H1 (cell line): ENCODE measurements around the gene ODR4. TPM values are rescaled to one million over a fixed set of nuclear protein-coding genes. Genes with fewer than 3 reads are reported as not detected.

Experiments used
- CTCF ChIA-PET: fragments of 300-600 bp; sonication (Branson Sonifier 250); formaldehyde crosslinking; loops from one replicate; lab custom pipeline; 2021; ENCODE audit not compliant: partially characterized antibody; lab: Charles Lee
- POLR2A ChIA-PET: fragments of 300-600 bp; sonication (Branson Sonifier 250); formaldehyde crosslinking; loops from one replicate; lab custom pipeline; 2021; ENCODE audit warnings: inconsistent platforms; ENCODE audit not compliant: partially characterized antibody; lab: Charles Lee
- DNase-seq, 2 experiments: peaks; one replicate each; pipeline versions ENCODE4 v3.0.0 to v3.0.0-alpha.2; 2010 to 2022; ENCODE audit warnings: low spot score in 2 of 2, low read depth in 1 of 2, mixed read lengths in 1 of 2
- FAIRE-seq: peaks from 2 replicates; lab custom pipeline; 2011; peaks lifted over from hg19 to GRCh38; lab: Jason Lieb, UNC
- H2AFZ ChIP-seq: 2 replicates; pipeline ENCODE4 v1.8.1; 2012; ENCODE audit warnings: low read length, inconsistent platforms
- H2AK5ac ChIP-seq: 2 replicates; pipeline ENCODE4 v1.6.1; 2013; ENCODE audit warnings: low read depth, low read length
- H2BK120ac ChIP-seq: replicated peaks from 2 replicates; pipeline ENCODE3; 2013; ENCODE audit warnings: low read depth, low read length, inconsistent platforms
- H2BK12ac ChIP-seq: 2 replicates; pipeline ENCODE4 v1.6.1; 2013; ENCODE audit warnings: low read depth, low read length
- H2BK15ac ChIP-seq: 2 replicates; pipeline ENCODE4 v1.6.1; 2013; ENCODE audit warnings: low read length
- H2BK20ac ChIP-seq: 2 replicates; pipeline ENCODE4 v1.6.1; 2013; ENCODE audit warnings: low read length
- H2BK5ac ChIP-seq: 2 replicates; pipeline ENCODE4 v1.6.1; 2013; ENCODE audit warnings: low read depth, low read length
- H3K14ac ChIP-seq: 2 replicates; pipeline ENCODE4 v1.6.1; 2013; ENCODE audit warnings: inconsistent platforms; ENCODE audit not compliant: insufficient read length
- H3K18ac ChIP-seq: 2 replicates; pipeline ENCODE4 v1.6.1; 2013; ENCODE audit warnings: low read length; ENCODE audit errors: extremely low read depth
- H3K23ac ChIP-seq: 2 replicates; pipeline ENCODE4 v1.6.1; 2013; ENCODE audit warnings: inconsistent platforms; ENCODE audit not compliant: insufficient read length
- H3K23me2 ChIP-seq: 2 replicates; pipeline ENCODE4 v1.6.1; 2013; ENCODE audit warnings: low read depth, low read length
- H3K27ac ChIP-seq: 2 replicates; pipeline ENCODE4 v1.6.1; 2011; ENCODE audit warnings: low read depth, low read length, inconsistent platforms
- H3K27me3 ChIP-seq, 4 experiments: replicated peaks in 1 of 4; 1 replicate in 1 of 4; 2 replicates in 3 of 4; pipeline versions ENCODE4 v1.6.1 to v1.8.1; 2011 to 2013; ENCODE audit warnings: low read length in 3 of 4, mild to moderate bottlenecking in 3 of 4, inconsistent platforms in 2 of 4, mixed read lengths in 2 of 4, moderate library complexity in 1 of 4; ENCODE audit not compliant: control insufficient read depth in 3 of 4, insufficient read depth in 3 of 4; ENCODE audit errors: extremely low read depth in 1 of 4
- H3K36me3 ChIP-seq, 4 experiments: 2 replicates each; pipeline versions ENCODE4 v1.6.1 to v1.8.1; 2011 to 2013; ENCODE audit warnings: mild to moderate bottlenecking in 4 of 4, low read length in 3 of 4, moderate library complexity in 2 of 4, control low read depth in 1 of 4, inconsistent platforms in 1 of 4; ENCODE audit not compliant: insufficient read depth in 4 of 4, control insufficient read depth in 2 of 4
- H3K4ac ChIP-seq: replicated peaks from 2 replicates; pipeline ENCODE3; 2013; ENCODE audit warnings: low read length, low read depth, mixed read lengths, inconsistent platforms; ENCODE audit not compliant: insufficient read length
- H3K4me1 ChIP-seq, 4 experiments: replicated peaks in 1 of 4; 1 replicate in 1 of 4; 2 replicates in 3 of 4; pipeline versions ENCODE4 v1.6.1 to v1.8.1; 2011 to 2013; ENCODE audit warnings: low read length in 3 of 4, inconsistent platforms in 2 of 4, mixed read lengths in 1 of 4; ENCODE audit not compliant: insufficient read depth in 4 of 4, control insufficient read depth in 3 of 4
- H3K4me2 ChIP-seq, 2 experiments: 2 replicates each; pipeline versions ENCODE4 v1.6.1 to v1.8.1; 2011 to 2013; ENCODE audit warnings: low read depth in 2 of 2, low read length in 2 of 2, control low read depth in 1 of 2, inconsistent platforms in 1 of 2, mild to moderate bottlenecking in 1 of 2; ENCODE audit not compliant: insufficient read depth in 1 of 2
- H3K4me3 ChIP-seq, 4 experiments: fragments of 200-600, 300-600 bp in 1 of 4; sonication (generic), shearing (Covaris generic), sonication (Bioruptor Twin) in 1 of 4; 2 replicates each; pipeline versions ENCODE4 v1.5.1 to v1.8.1; 2011 to 2016; ENCODE audit warnings: low read length in 4 of 4, low read depth in 3 of 4, control low read depth in 2 of 4, inconsistent platforms in 2 of 4, mild to moderate bottlenecking in 2 of 4, mixed read lengths in 1 of 4, moderate library complexity in 1 of 4; ENCODE audit not compliant: insufficient read depth in 2 of 4; ENCODE audit errors: extremely low read depth in 1 of 4
- H3K56ac ChIP-seq: replicated peaks from 2 replicates; pipeline ENCODE3; 2013; ENCODE audit warnings: low read depth, mild to moderate bottlenecking, mixed read lengths, low read length, inconsistent platforms; ENCODE audit not compliant: insufficient read length
- H3K79me1 ChIP-seq: 2 replicates; pipeline ENCODE4 v1.6.1; 2013; ENCODE audit warnings: low read depth, low read length, control low read depth
- H3K79me2 ChIP-seq, 2 experiments: 2 replicates each; pipeline versions ENCODE4 v1.6.1 to v1.8.1; 2012 to 2013; ENCODE audit warnings: low read length in 2 of 2, mild to moderate bottlenecking in 2 of 2, inconsistent platforms in 1 of 2; ENCODE audit not compliant: insufficient read depth in 2 of 2, control insufficient read depth in 1 of 2
- H3K9ac ChIP-seq, 4 experiments: replicated peaks in 1 of 4; 1 replicate in 1 of 4; 2 replicates in 3 of 4; pipeline versions ENCODE4 v1.6.1 to v1.8.1; 2011 to 2013; ENCODE audit warnings: low read depth in 3 of 4, low read length in 3 of 4, control low read depth in 2 of 4, mild to moderate bottlenecking in 2 of 4, moderate library complexity in 2 of 4, inconsistent platforms in 1 of 4; ENCODE audit errors: extremely low read depth in 1 of 4
- H3K9me3 ChIP-seq, 2 experiments: 2 replicates each; pipeline versions ENCODE4 v1.6.1 to v1.8.1; 2012 to 2013; ENCODE audit warnings: mild to moderate bottlenecking in 2 of 2, moderate library complexity in 2 of 2, control low read depth in 1 of 2, inconsistent platforms in 1 of 2, low read depth in 1 of 2, low read length in 1 of 2, mixed read lengths in 1 of 2; ENCODE audit not compliant: insufficient read depth in 2 of 2
- H4K20me1 ChIP-seq, 2 experiments: replicated peaks in 1 of 2; 2 replicates each; pipeline versions ENCODE3 to v1.8.1; 2011 to 2013; ENCODE audit warnings: inconsistent platforms in 2 of 2, low read length in 2 of 2, mild to moderate bottlenecking in 1 of 2; ENCODE audit not compliant: insufficient read depth in 2 of 2, control insufficient read depth in 1 of 2
- H4K5ac ChIP-seq: 2 replicates; pipeline ENCODE4 v1.6.1; 2013; ENCODE audit warnings: low read length, low read depth, mixed read lengths, inconsistent platforms; ENCODE audit not compliant: insufficient read length
- H4K8ac ChIP-seq: 2 replicates; pipeline ENCODE4 v1.8.0; 2013; ENCODE audit warnings: mild to moderate bottlenecking, moderate library complexity, low read length, inconsistent platforms; ENCODE audit not compliant: insufficient read depth; ENCODE audit errors: extremely low read depth
- H4K91ac ChIP-seq: replicated peaks from 2 replicates; pipeline ENCODE3; 2013; ENCODE audit warnings: low read length, mixed read lengths, inconsistent platforms; ENCODE audit not compliant: insufficient read length
- MAFK ChIP-seq: IDR thresholded peaks from 2 replicates; pipeline ENCODE4 v1.6.1; 2012; ENCODE audit warnings: low read depth, mild to moderate bottlenecking, improper control_type of control experiment, low read length
- WGBS, 2 experiments: shearing (Covaris generic) in 1 of 2; methylation state at CpG; one replicate each; pipeline versions ENCODE4 v1.1.6 to v1.1.7; 2013 to 2015; ENCODE audit warnings: low lambda C conversion rate in 2 of 2, mixed read lengths in 2 of 2, inconsistent platforms in 1 of 2, low coverage in 1 of 2, missing lambda C conversion rate in 1 of 2; ENCODE audit not compliant: insufficient replicate concordance in 2 of 2, insufficient coverage in 1 of 2, insufficient read length in 1 of 2; ENCODE audit errors: extremely low coverage in 1 of 2, missing lambda C conversion rate in 1 of 2; 5-methylcytosine and 5-hydroxymethylcytosine counted together
- polyA plus RNA-seq, 7 experiments: library from polyadenylated mRNA; depleted of rRNA in 3 of 7; stranded (reverse) in 5 of 7; unstranded in 2 of 7; fragments of >200 nt in 5 of 7; fragments of 200-250 nt in 2 of 7; gene quantifications; 1 replicate in 5 of 7; 2 replicates in 1 of 7; 4 replicates in 1 of 7; pipeline versions ENCODE4 v1.2.1 to v1.2.3, GENCODE V29; 2011 to 2013; ENCODE audit warnings: missing spikeins in 2 of 7, mixed read lengths in 2 of 7
- total RNA-seq: library from RNA; stranded (reverse); fragmentation: NEBNext Ultra II Directional; extraction: Animal tissue kit (Norgen Biotek cat#: 25700); gene quantifications from 2 replicates; pipeline ENCODE4 v1.2.1, GENCODE V29; 2021

Gene ODR4
- total and polyA plus RNA-seq, 2 of the 8 experiments (the other 6 are each of a cell fraction or from before 2014, with no cell fraction given): 4.1 to 14.1 TPM

DNA sequence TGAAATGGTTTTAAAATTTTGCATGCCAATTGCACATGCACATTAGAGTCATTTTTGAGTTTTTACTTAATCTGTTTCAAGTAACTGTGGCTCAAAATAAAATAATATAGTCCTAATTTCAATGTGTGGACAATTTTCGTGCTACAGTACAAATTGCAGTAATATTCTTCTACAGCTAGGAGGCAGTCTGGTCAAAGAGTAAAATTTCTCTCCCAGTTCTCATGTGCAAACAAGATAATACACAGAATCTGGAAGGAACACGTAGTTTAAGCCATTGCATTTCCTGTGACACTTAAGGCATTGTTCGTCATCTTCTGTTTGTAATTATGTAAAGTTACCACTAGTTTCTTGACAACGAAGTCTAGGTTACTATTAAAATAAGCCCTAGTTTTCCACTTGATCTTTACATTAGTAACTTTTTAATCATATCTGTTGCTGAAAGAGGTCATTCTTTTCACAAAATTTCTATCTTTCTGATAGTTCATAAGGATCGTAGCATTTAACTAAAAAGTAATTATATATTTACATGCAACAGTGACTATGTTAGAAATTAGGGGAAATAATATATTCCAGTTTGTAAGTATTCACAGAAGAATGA lies 28.9 kb downstream of the ODR4 start:
- H2BK5ac ChIP-seq: no peak overlapping the region
- no peak overlapping the region for H3K23ac ChIP-seq
- ChIA-PET CTCF (interaction anchor here (0.6 to 1.6 kb wide), 16 partner anchors 9 to 401 kb away, joined by 3 to 8 read pairs (median 4); partner anchors contain the start of gene TPR), POLR2A (no interaction called here)
- H2AFZ ChIP-seq: no peak overlapping the region
- no peak overlapping the region for H3K4ac ChIP-seq
- H3K9me3 ChIP-seq: no peaks in the 10 kb centered on the region
- no peak overlapping the region for H4K8ac ChIP-seq
- no peak overlapping the region for H3K56ac ChIP-seq
- no peak overlapping the region for H3K9ac ChIP-seq
- FAIRE-seq (peak; percentile 82), DNase-seq (no peak)
- H2BK120ac ChIP-seq: no peak overlapping the region
- no peak overlapping the region for H2BK20ac ChIP-seq
- no peaks in the 10 kb centered on the region for H3K23me2 ChIP-seq
- no peak overlapping the region for H4K91ac ChIP-seq
- no peaks in the 10 kb centered on the region for H3K79me2 ChIP-seq
- H2BK12ac ChIP-seq: no peak overlapping the region
- peaks cover 0 to 1% of the 10 kb centered on the region in 2 experiments for H4K20me1 ChIP-seq
- no peak overlapping the region for H3K27ac ChIP-seq
- no peak overlapping the region for H3K4me3 ChIP-seq
- no peak overlapping the region for H2AK5ac ChIP-seq
- 79% methylated on average over 5 of the region's 5 CpGs; no CpG with 5 or more reads in 1 of the 2 experiments for WGBS, 2 experiments
- H3K4me2 ChIP-seq: no peak overlapping the region
- H3K18ac ChIP-seq: no peak overlapping the region
- H3K4me1 ChIP-seq: no peaks in the 10 kb centered on the region
- peaks cover 0 to 41% (median 15%) of the 10 kb centered on the region in 4 experiments; a peak in 3 of 8 replicates for H3K36me3 ChIP-seq
- no peak overlapping the region for H4K5ac ChIP-seq
- no peaks in the 10 kb centered on the region for H3K27me3 ChIP-seq
- no peaks in the 10 kb centered on the region for H3K79me1 ChIP-seq
- no peak overlapping the region for H3K14ac ChIP-seq
- H2BK15ac ChIP-seq: no peak overlapping the region
- no peak for TF ChIP-seq MAFK
